ENCODE measurements around the gene FBXW11.
"Not testable (repeated sequence)": the region's sequence is repeated elsewhere in the genome, so short reads cannot be mapped to it uniquely, and the experiment has no call there.

FBXW11 gene

GRCh38 chr5:171989946-171990712, 16.3 kb downstream of the FBXW11 start:
- H3K4me1 Mint-ChIP-seq (ENCODE audit: low read depth in 2 of 2) = peaks cover 19 to 41% of the 10 kb centered on the region in 2 donors
- no peaks in the 10 kb centered on the region for H3K27me3 Mint-ChIP-seq
- DNase-seq (no peak), ATAC-seq (replicated peaks) (no peak)
- peak overlapping the region in 1 of 2 donors; percentile 21 for H3K4me3 Mint-ChIP-seq
- peak overlapping the region in 1 of 2 donors; percentile 9 for H3K27ac Mint-ChIP-seq
- peaks cover 19% of the 10 kb centered on the region for H3K36me3 Mint-ChIP-seq (ENCODE audit: insufficient read depth)
- no peaks in the 10 kb centered on the region for H3K9me3 Mint-ChIP-seq

- ATAC-seq (replicated peaks) = no peak
- peak overlapping the region in 1 of 2 donors; percentile 9 for H3K27ac Mint-ChIP-seq
- H3K4me1 Mint-ChIP-seq (ENCODE audit: low read depth in 2 of 2) = peaks cover 23 to 48% of the 10 kb centered on the region in 2 donors
- no peaks in the 10 kb centered on the region for H3K9me3 Mint-ChIP-seq
- H3K27me3 Mint-ChIP-seq = no peaks in the 10 kb centered on the region
- no peak for DNase-seq
- H3K36me3 Mint-ChIP-seq (ENCODE audit: insufficient read depth) = peaks cover 20% of the 10 kb centered on the region
- H3K4me3 Mint-ChIP-seq = no peak overlapping the region
Observed at GRCh38 chr5:171989276-171989675, 17.2 kb downstream of the FBXW11 start.

GRCh38 chr5:171986772-171987171, 19.7 kb downstream of the FBXW11 start:
- no peaks in the 10 kb centered on the region for H3K9me3 Mint-ChIP-seq
- ATAC-seq (replicated peaks) (no peak), DNase-seq (no peak)
- no peak overlapping the region for H3K4me3 Mint-ChIP-seq
- H3K4me1 Mint-ChIP-seq (ENCODE audit: low read depth in 2 of 2) = peaks cover 40 to 56% of the 10 kb centered on the region in 2 donors
- H3K36me3 Mint-ChIP-seq (ENCODE audit: insufficient read depth) = peaks cover 12% of the 10 kb centered on the region
- H3K27me3 Mint-ChIP-seq = no peaks in the 10 kb centered on the region
- H3K27ac Mint-ChIP-seq = no peak overlapping the region

GRCh38 chr5:171984748-171985419, 21.6 kb downstream of the FBXW11 start:
- Mint-ChIP-seq H3K36me3 (ENCODE audit: insufficient read depth) (peaks cover 3% of the 10 kb centered on the region), H3K9me3 (no peaks in the 10 kb centered on the region), H3K4me3 (peak overlapping the region; percentile 0 to 16), H3K27ac (no peak overlapping the region), H3K4me1 (ENCODE audit: low read depth in 2 of 2) (peaks cover 42 to 58% of the 10 kb centered on the region in 2 donors), H3K27me3 (no peaks in the 10 kb centered on the region)
- peak; percentile 52 to 65 (median 58) for DNase-seq
- ATAC-seq (replicated peaks) = peak; percentile 97

GRCh38 chr5:171981847-171982246, 24.6 kb downstream of the FBXW11 start:
- ATAC-seq (replicated peaks) (no peak), DNase-seq (no peak)
- no peaks in the 10 kb centered on the region for H3K27me3 Mint-ChIP-seq
- H3K4me1 Mint-ChIP-seq (ENCODE audit: low read depth in 2 of 2) = peaks cover 39 to 55% of the 10 kb centered on the region in 2 donors
- H3K4me3 Mint-ChIP-seq = no peak overlapping the region
- H3K36me3 Mint-ChIP-seq (ENCODE audit: insufficient read depth) = peaks cover 7% of the 10 kb centered on the region
- no peaks in the 10 kb centered on the region for H3K9me3 Mint-ChIP-seq
- H3K27ac Mint-ChIP-seq = peak overlapping the region in 1 of 2 donors; percentile 46

GRCh38 chr5:171980792-171981191, 25.6 kb downstream of the FBXW11 start:
- H3K4me3 Mint-ChIP-seq = no peak overlapping the region
- no peaks in the 10 kb centered on the region for H3K27me3 Mint-ChIP-seq
- ATAC-seq (replicated peaks) (no peak), DNase-seq (no peak)
- no peak overlapping the region for H3K27ac Mint-ChIP-seq
- H3K9me3 Mint-ChIP-seq = no peaks in the 10 kb centered on the region
- H3K4me1 Mint-ChIP-seq (ENCODE audit: low read depth in 2 of 2) = peaks cover 44 to 62% of the 10 kb centered on the region in 2 donors
- peaks cover 7% of the 10 kb centered on the region for H3K36me3 Mint-ChIP-seq (ENCODE audit: insufficient read depth)

DNA sequence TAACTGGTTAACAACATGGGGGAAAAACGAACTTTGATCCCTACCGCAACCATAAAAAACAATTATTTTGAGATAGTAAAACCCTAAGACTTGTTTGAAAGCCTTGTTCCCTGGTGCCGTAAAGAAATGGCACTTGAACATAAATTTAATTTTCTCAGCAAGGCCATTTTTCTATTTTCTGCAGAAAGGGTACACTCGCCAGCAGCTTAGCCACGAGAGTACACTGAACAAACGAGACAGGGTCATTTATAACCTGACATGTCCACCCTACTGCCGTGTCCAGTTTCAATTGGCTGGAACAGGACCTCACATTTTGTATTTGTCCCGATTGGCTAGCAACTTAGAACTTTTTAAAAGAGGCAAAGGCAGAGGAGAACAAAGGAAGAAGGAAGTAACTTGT, 26.8 kb downstream of the FBXW11 start:
- no peaks in the 10 kb centered on the region for H3K27me3 Mint-ChIP-seq
- H3K4me1 Mint-ChIP-seq (ENCODE audit: low read depth in 2 of 2) = peaks cover 51 to 67% of the 10 kb centered on the region in 2 donors
- no peak overlapping the region for H3K27ac Mint-ChIP-seq
- no peak for DNase-seq
- no peak overlapping the region for H3K4me3 Mint-ChIP-seq
- no peak for ATAC-seq (replicated peaks)
- H3K9me3 Mint-ChIP-seq = no peaks in the 10 kb centered on the region
- peaks cover 8% of the 10 kb centered on the region for H3K36me3 Mint-ChIP-seq (ENCODE audit: insufficient read depth)

- Mint-ChIP-seq H3K36me3 (ENCODE audit: insufficient read depth) (peaks cover 8% of the 10 kb centered on the region), H3K27me3 (no peaks in the 10 kb centered on the region), H3K27ac (no peak overlapping the region), H3K9me3 (no peaks in the 10 kb centered on the region), H3K4me3 (peak overlapping the region in 1 of 2 donors; percentile 53), H3K4me1 (ENCODE audit: low read depth in 2 of 2) (peaks cover 44 to 59% of the 10 kb centered on the region in 2 donors)
- DNase-seq (no peak), ATAC-seq (replicated peaks) (no peak)
Observed at GRCh38 chr5:171978519-171978918, 27.9 kb downstream of the FBXW11 start.

- DNase-seq (no peak), ATAC-seq (replicated peaks) (peak; percentile 70)
- H3K27me3 Mint-ChIP-seq = no peaks in the 10 kb centered on the region
- H3K36me3 Mint-ChIP-seq (ENCODE audit: insufficient read depth) = peaks cover 8% of the 10 kb centered on the region
- no peaks in the 10 kb centered on the region for H3K9me3 Mint-ChIP-seq
- no peak overlapping the region for H3K27ac Mint-ChIP-seq
- peak overlapping the region in 1 of 2 donors; percentile 53 for H3K4me3 Mint-ChIP-seq
- peaks cover 42 to 60% of the 10 kb centered on the region in 2 donors for H3K4me1 Mint-ChIP-seq (ENCODE audit: low read depth in 2 of 2)
Observed at GRCh38 chr5:171978016-171978415, 28.4 kb downstream of the FBXW11 start.

- Mint-ChIP-seq H3K4me1 (ENCODE audit: low read depth in 2 of 2) (peaks cover 37 to 58% of the 10 kb centered on the region in 2 donors), H3K27ac (peak overlapping the region in 1 of 2 donors; percentile 54), H3K4me3 (peak overlapping the region; percentile 50 to 53)
- not testable (repeated sequence) for H3K9me3 Mint-ChIP-seq; H3K27me3 Mint-ChIP-seq; ATAC-seq (replicated peaks); H3K36me3 Mint-ChIP-seq (ENCODE audit: insufficient read depth); DNase-seq
Observed at GRCh38 chr5:171977244-171977950, 29.0 kb downstream of the FBXW11 start.

GRCh38 chr5:171975877-171976667, 30.4 kb downstream of the FBXW11 start:
- no peak for ATAC-seq (replicated peaks)
- peaks cover 8% of the 10 kb centered on the region for H3K36me3 Mint-ChIP-seq (ENCODE audit: insufficient read depth)
- H3K27ac Mint-ChIP-seq = peak overlapping the region in 1 of 2 donors; percentile 49
- H3K9me3 Mint-ChIP-seq = no peaks in the 10 kb centered on the region
- no peak for DNase-seq
- no peaks in the 10 kb centered on the region for H3K27me3 Mint-ChIP-seq
- H3K4me3 Mint-ChIP-seq = no peak overlapping the region
- peaks cover 34 to 52% of the 10 kb centered on the region in 2 donors for H3K4me1 Mint-ChIP-seq (ENCODE audit: low read depth in 2 of 2)

DNA sequence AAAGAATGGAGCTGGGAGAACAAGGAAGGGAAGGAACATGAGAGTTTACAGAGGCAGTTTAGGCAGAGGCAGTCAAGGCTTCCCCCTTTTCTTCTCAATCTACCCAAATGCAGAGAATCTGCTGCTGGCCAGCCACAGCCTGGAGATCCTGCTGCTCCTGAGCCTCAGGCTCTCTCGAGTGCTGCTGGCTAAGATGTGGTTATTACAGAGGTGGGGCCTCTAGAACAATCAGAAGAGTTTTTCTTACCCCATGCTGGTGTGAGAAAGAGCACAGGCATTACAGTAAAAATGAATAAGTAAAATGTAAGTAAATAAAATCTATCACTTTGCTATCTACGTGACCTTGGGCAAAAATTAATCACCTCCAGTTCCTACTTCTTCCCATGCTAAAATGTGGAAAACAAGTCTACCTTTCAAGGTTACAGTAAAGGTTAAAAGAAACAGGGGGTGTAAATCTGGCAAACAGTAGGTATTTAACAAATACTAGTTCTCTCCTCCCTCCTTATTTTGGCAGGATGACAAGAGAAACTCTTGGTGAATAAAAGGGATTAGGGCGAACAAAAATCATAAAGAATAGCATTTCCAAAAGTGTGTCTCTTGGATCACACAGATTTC, 31.1 kb downstream of the FBXW11 start:
- peaks cover 8% of the 10 kb centered on the region for H3K36me3 Mint-ChIP-seq (ENCODE audit: insufficient read depth)
- H3K4me1 Mint-ChIP-seq (ENCODE audit: low read depth in 2 of 2) = peaks cover 36 to 59% of the 10 kb centered on the region in 2 donors
- peak overlapping the region; percentile 53 to 84 for H3K27ac Mint-ChIP-seq
- no peak for DNase-seq
- H3K27me3 Mint-ChIP-seq = no peaks in the 10 kb centered on the region
- H3K4me3 Mint-ChIP-seq = no peak overlapping the region
- no peak for ATAC-seq (replicated peaks)
- no peaks in the 10 kb centered on the region for H3K9me3 Mint-ChIP-seq

All from effector memory CD8-positive, alpha-beta T cell (primary cell).